Lower leg skin (tissue), 4 donors: Measurements from ENCODE around the gene RIPK4. TPM values are rescaled to one million over a fixed set of nuclear protein-coding genes. Genes with fewer than 3 reads are reported as not detected.

ENCODE experiments used
- DNase-seq, 2 donors: peaks; one replicate each; pipeline ENCODE4 v3.0.0-alpha.2; 2019; ENCODE audit warnings: low spot score in 2 of 2
- H3K4me3 ChIP-seq: fragments of 200-600 bp; sonication (generic); 2 replicates; pipeline ENCODE4 v1.5.1; 2017; ENCODE audit warnings: mild to moderate bottlenecking, low read depth; ENCODE audit not compliant: poor library complexity, severe bottlenecking
- POLR2A ChIP-seq, 2 donors: fragments of 450-650 bp; IDR thresholded peaks; one replicate each; pipeline ENCODE4 v1.6.1; 2016 to 2017; ENCODE audit warnings: antibody characterized with exemption in 2 of 2, mild to moderate bottlenecking in 1 of 2, moderate library complexity in 1 of 2
- WGBS, 2 donors: methylation state at CpG; one replicate each; pipeline ENCODE4 v1.1.5; 2018; 5-methylcytosine and 5-hydroxymethylcytosine counted together
- intact Hi-C: fragments of 100-400 bp; cut with DNase I; formaldehyde crosslinking; loops from one replicate; pipeline ENCODE4 v1.15.0; 2023; ENCODE audit warnings: low total_unique reads
- total RNA-seq, 4 donors: library from RNA; depleted of rRNA; stranded (reverse); fragments of >200 nt; gene quantifications; one replicate each; pipeline ENCODE4 v1.1.0, GENCODE V29; 2016
- TF ChIP-seq, protein P1 (sequence below), 3 donors: fragments of 450-650 bp; IDR thresholded peaks; one replicate each; pipeline ENCODE4 v1.5.1; 2016; ENCODE audit warnings: antibody characterized with exemption in 3 of 3, mild to moderate bottlenecking in 3 of 3, moderate library complexity in 2 of 3

RIPK4 gene
- total RNA-seq, 4 donors from 2014 or later, result 61.0 to 88.1 (median 68.2) TPM

DNA sequence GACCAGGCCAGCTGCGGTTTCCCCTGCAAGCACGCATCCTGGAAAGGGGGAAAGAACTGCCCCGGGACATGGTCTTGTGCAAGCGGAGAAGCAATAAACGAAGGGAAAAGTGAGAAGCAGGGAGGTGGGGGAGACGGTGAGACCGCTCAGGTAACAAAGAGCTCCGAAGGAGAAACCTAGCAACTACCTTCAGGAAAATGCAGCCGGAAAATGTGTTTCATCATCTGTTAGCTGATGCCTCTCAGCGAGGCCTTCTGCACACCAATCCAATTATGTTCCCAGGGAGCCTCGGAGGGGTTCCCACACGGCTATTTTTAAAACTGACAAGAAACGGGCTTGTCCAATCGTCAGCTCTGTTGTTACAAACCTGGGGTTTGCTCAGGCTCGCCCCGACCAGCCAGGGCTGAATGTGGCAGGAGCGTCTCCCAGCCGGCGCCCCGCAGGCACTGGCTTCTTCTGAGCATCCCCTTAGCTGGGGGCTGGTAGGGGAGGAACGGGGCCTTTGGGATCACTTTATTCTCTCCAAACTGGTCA is 3.4 kb downstream of the RIPK4 start:
- TF ChIP-seq, protein P1, sequence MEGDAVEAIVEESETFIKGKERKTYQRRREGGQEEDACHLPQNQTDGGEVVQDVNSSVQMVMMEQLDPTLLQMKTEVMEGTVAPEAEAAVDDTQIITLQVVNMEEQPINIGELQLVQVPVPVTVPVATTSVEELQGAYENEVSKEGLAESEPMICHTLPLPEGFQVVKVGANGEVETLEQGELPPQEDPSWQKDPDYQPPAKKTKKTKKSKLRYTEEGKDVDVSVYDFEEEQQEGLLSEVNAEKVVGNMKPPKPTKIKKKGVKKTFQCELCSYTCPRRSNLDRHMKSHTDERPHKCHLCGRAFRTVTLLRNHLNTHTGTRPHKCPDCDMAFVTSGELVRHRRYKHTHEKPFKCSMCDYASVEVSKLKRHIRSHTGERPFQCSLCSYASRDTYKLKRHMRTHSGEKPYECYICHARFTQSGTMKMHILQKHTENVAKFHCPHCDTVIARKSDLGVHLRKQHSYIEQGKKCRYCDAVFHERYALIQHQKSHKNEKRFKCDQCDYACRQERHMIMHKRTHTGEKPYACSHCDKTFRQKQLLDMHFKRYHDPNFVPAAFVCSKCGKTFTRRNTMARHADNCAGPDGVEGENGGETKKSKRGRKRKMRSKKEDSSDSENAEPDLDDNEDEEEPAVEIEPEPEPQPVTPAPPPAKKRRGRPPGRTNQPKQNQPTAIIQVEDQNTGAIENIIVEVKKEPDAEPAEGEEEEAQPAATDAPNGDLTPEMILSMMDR (IDR thresholded peaks at IDR 0.05), result no peak
- TF ChIP-seq POLR2A (IDR thresholded peaks at IDR 0.05), result no peak
- WGBS, 2 donors, result 37 to 42% methylated on average over 20 to 21 of the region's 21 CpGs
- peak in 1 of 2 donors; percentile 56 for DNase-seq
- no peak overlapping the region for H3K4me3 ChIP-seq
- intact Hi-C loops, result no loop called here

DNA sequence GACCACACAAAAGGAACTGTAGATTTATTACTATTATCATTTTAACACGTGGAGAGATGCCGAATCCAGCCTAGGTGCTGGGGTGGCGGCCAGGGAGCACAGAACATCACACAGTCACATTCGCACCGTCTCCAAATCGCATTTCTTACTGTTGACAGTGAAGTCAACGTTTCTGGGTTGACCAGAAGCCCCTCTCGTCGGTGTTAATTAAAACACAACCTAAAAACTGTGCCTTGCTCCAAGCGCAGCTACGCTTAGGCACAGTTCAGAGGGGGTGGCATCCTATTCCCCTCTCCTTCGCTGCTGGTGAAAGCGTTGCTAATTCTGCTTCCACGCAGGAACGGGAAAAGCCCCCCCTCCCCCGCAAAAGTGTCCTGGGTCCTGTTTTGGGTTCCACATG is 4.1 kb downstream of the RIPK4 start:
- DNase-seq, result no peak
- 44 to 48% methylated on average over 16 of the region's 16 CpGs for WGBS, 2 donors
- no peak for TF ChIP-seq POLR2A (IDR thresholded peaks at IDR 0.05)
- TF ChIP-seq, protein P1 (IDR thresholded peaks at IDR 0.05), result no peak
- H3K4me3 ChIP-seq, result no peak overlapping the region
- intact Hi-C loops, result no loop called here

DNA sequence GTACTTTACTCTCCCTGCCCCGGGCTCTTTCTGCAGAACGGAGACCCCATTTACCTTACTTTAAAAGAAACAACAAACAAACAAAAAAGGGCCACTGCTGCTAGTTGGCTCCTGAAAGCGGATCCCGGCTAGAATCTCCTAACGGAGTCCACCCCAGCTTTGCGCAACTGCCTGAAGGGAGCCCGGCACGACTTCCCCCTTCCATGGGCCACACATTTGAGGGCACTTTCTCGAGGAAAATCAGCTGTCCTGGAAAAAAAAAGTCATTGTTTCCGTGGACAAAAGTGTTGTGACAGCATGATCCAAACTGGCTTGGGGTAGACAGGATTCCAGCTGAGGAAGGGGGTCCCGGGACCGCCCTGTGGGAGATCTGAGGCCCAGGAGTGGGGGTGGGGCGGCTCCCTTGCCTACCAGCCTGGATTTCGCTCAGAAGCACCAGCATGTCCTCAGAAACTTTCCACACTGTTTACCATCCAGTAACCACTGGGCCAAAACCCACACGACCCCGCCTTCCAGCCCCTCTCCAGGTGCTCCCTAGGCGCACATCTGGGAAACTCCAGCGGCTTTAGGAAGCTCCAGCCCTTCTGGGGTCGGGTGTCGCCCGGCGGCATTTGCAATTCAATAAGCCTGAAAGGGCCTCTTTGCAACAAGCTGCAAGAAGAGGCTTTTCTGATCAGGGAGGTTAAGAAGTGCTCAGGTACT is 4.8 kb downstream of the RIPK4 start:
- intact Hi-C loops, result no loop called here
- 32 to 44% methylated on average over 22 of the region's 22 CpGs for WGBS, 2 donors

DNA sequence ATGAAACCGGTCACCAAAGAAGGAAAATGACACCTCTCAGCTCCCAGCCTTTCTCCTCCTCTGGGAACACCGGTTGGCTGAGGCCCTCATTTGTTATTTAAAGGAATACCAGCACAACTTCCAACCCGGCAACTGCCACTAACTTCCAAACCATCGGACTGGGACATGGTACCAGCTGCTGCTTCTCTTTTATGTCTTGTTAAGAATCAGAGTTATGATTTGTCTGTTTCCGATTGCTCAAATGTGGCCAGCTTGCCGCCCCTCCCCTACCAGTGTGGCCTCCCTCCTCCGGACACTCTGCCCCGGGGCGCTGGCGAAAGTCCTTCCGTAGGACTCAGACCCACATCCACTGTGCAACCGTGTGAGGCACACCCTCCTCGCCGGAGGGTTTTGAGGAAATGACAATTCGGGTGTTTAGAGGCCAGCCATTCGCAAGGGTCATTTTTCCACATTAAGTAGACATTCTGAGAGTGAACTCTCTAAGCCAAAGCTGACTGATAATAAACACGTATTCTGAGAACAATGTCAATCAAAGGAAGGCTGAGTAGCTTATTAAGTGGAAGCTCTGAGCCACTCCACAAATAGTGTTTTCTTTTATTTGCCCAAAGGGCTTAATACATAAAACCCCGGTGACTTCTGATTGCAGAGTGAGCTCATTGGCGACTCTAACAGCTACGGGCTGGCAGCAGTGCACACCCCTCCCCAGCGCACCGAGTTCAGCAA is 5.5 kb downstream of the RIPK4 start:
- peak in 1 of 2 donors; percentile 92 for DNase-seq
- 10 to 16% methylated on average over 22 of the region's 22 CpGs for WGBS, 2 donors
- TF ChIP-seq, protein P1 (IDR thresholded peaks at IDR 0.05), result no peak
- no peak for TF ChIP-seq POLR2A (IDR thresholded peaks at IDR 0.05)
- H3K4me3 ChIP-seq, result no peak overlapping the region
- intact Hi-C loops, result no loop called here

More for the DNA sequence above, 4.8 kb downstream of the RIPK4 start:
- DNase-seq, result no peak
- no peak overlapping the region for H3K4me3 ChIP-seq
- TF ChIP-seq, protein P1 (IDR thresholded peaks at IDR 0.05), result no peak
- no peak for TF ChIP-seq POLR2A (IDR thresholded peaks at IDR 0.05)

DNA sequence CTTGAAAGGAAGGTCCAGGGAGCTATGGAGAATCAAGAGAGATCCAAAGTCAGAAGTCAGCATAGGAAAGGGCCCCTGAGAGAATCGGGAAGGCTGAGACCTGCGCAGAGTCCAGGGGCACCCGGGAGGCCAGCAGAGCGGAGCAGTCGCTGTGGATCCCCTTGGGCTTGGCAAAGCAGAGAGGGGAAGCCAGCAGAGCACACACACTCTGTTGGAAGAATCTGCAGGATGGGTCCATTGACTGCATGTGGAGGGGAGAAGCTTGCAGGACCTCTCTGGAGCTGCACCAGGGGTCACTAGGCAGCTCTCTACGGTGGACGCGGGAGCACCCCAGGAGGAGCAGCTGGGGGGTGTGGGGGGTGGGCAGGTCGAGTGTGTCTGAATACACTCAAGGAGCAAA is 6.4 kb downstream of the RIPK4 start:
- no peak overlapping the region for H3K4me3 ChIP-seq
- DNase-seq, result no peak
- intact Hi-C loops, result no loop called here
- TF ChIP-seq POLR2A (IDR thresholded peaks at IDR 0.05), result no peak
- TF ChIP-seq, protein P1 (IDR thresholded peaks at IDR 0.05), result no peak
- 70 to 77% methylated on average over 9 of the region's 9 CpGs for WGBS, 2 donors
